VCaP (cell line): Measurements from ENCODE around the gene IL18R1.

Experiments
- H3K27ac ChIP-seq: fragments of 450-650 bp; 2 replicates; pipeline ENCODE4 v1.5.1; 2017
- CTCF ChIP-seq: fragments of 450-650 bp; conservative IDR thresholded peaks from 2 replicates; pipeline ENCODE4 v1.5.1; 2017; ENCODE audit warnings: mild to moderate bottlenecking, moderate library complexity

Gene IL18R1

GRCh38 chr2:102385522-102385921 is 29.9 kb downstream of the IL18R1 start:
- H3K27ac ChIP-seq, result no peak overlapping the region
- TF ChIP-seq CTCF, result no peak

DNA sequence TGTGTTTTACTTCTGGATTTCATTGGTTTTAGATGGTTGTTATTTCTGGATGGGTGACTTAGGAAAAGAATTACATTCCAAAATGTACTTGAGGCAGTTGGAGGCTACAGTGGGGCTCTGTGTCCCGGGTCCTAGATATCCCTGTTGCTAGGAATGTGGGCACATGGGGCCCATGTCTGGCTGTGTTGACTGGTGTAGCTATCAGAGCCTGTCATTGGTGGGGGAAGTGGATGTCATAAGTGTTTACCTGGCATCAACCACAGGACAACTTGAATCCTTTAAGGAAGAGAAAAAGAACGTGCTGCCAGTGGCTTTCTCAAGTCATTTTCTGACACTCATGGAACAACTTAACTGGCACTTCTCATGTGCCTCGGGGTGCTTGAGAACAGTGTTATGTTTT is 30.4 kb downstream of the IL18R1 start:
- TF ChIP-seq CTCF, result no peak
- no peak overlapping the region for H3K27ac ChIP-seq

DNA sequence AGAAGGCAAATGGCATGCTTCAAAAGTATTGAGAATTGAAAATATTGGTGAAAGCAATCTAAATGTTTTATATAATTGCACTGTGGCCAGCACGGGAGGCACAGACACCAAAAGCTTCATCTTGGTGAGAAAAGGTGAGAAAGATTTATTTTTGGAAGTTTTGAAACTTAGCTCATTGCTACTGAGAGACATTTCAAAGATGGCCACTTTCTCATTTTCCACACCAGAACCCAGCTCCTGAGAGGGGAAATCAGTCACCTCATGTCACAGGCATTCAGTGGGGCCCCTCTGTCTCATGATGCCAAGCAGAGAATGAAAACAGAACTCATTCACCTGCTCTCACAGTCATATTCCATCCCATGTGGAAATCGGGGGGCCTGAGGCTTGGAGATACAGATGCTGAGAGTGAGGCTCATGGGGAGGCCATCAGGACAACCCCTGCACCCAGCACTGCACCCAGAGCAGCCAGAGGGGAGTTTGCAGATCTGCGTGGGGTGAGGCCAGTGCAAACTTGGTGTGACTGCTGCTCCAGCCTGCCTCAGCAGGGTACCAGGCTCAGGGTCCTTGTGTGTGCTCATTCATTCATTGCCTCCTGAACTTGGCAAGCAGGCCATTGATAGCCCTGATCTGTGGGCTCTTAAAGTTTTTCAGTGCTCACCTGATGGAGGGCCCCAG is 31.4 kb downstream of the IL18R1 start:
- TF ChIP-seq CTCF, result no peak

GRCh38 chr2:102387763-102388546 is 32.4 kb downstream of the IL18R1 start:
- no peak overlapping the region for H3K27ac ChIP-seq

More for the DNA sequence above, 31.4 kb downstream of the IL18R1 start:
- no peak overlapping the region for H3K27ac ChIP-seq

GRCh38 chr2:102391565-102391964 is 36.0 kb downstream of the IL18R1 start:
- H3K27ac ChIP-seq, result no peak overlapping the region
- TF ChIP-seq CTCF, result no peak

More at GRCh38 chr2:102387763-102388546, 32.4 kb downstream of the IL18R1 start:
- TF ChIP-seq CTCF, result no peak

DNA sequence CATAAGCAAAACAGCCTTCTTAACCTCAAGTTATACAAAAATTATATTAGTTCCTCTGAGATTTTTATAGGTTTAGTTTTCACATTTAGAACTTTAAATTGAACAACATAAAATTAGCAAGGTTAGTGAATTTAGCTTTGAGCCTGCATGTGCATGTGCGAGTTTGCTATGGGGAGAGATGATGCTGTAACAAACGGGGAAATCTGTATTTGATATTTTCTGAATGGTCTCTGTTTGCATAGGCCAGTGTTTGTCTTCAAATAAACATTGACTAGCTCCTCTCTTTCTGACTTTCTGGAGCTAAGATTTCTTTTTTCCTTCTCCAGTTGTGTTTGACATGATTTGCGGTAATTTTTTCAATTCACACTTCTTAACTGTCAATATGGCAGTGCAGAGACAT is 36.5 kb downstream of the IL18R1 start:
- TF ChIP-seq CTCF, result no peak
- H3K27ac ChIP-seq, result no peak overlapping the region

GRCh38 chr2:102392942-102393341 is 37.3 kb downstream of the IL18R1 start:
- H3K27ac ChIP-seq, result no peak overlapping the region
- no peak for TF ChIP-seq CTCF
